Thymus (tissue), 11 donors: ENCODE results near the gene CYYR1. TPM values are rescaled to one million over a fixed set of nuclear protein-coding genes. Genes with fewer than 3 reads are reported as not detected.

Source experiments
- DNase-seq, 9 donors: peaks; one replicate each; pipeline ENCODE4 v3.0.0-alpha.2; 2013; ENCODE audit warnings: low spot score in 9 of 9, low read depth in 6 of 9, missing footprints in 1 of 9
- H3K27ac ChIP-seq, 2 donors: one replicate each; pipeline ENCODE4 v1.5.1; 2013; ENCODE audit warnings: control low read depth in 1 of 2, low read depth in 1 of 2, low read length in 1 of 2, mild to moderate bottlenecking in 1 of 2, moderate library complexity in 1 of 2
- H3K27me3 ChIP-seq, 2 donors: one replicate each; pipeline ENCODE4 v1.5.1; 2013; ENCODE audit warnings: low read length in 1 of 2; ENCODE audit not compliant: control insufficient read depth in 2 of 2, insufficient read depth in 1 of 2
- H3K36me3 ChIP-seq, 2 donors: one replicate each; pipeline ENCODE4 v1.5.1; 2013; ENCODE audit warnings: low read length in 1 of 2, mild to moderate bottlenecking in 1 of 2, moderate library complexity in 1 of 2; ENCODE audit not compliant: control insufficient read depth in 2 of 2, insufficient read depth in 2 of 2
- H3K4me1 ChIP-seq, 2 donors: one replicate each; pipeline ENCODE4 v1.5.1; 2013; ENCODE audit warnings: low read length in 2 of 2; ENCODE audit not compliant: control insufficient read depth in 2 of 2, insufficient read depth in 2 of 2
- H3K4me3 ChIP-seq, 2 donors: one replicate each; pipeline ENCODE4 v1.5.1; 2013; ENCODE audit warnings: low read length in 2 of 2, control low read depth in 1 of 2, mild to moderate bottlenecking in 1 of 2
- H3K9me3 ChIP-seq, 2 donors: one replicate each; pipeline ENCODE4 v1.5.1; 2013; ENCODE audit warnings: low read length in 1 of 2, mild to moderate bottlenecking in 1 of 2; ENCODE audit not compliant: control insufficient read depth in 2 of 2, insufficient read depth in 1 of 2
- WGBS: extraction: QIAGEN DNeasy Blood & Tissue Kit; methylation state at CpG from one replicate; pipeline ENCODE4 v1.1.7; 2013; 5-methylcytosine and 5-hydroxymethylcytosine counted together
- polyA plus RNA-seq: library from polyadenylated mRNA; stranded (reverse); fragments of 200-250 nt; gene quantifications from one replicate; pipeline ENCODE4 v1.2.3, GENCODE V29; 2013
- total RNA-seq: library from RNA; stranded (reverse); fragments of 120-200 nt; gene quantifications from one replicate; pipeline ENCODE4 v1.2.4, GENCODE V29; 2013
- donor health status: healthy.

CYYR1 gene
- total and polyA plus RNA-seq, 2 donors: 3.5 to 19.1 TPM

GRCh38 chr21:26425576-26425975 is 147.5 kb downstream of the CYYR1 start:
- no peak for DNase-seq
- Histone ChIP-seq H3K27me3 (no peaks in the 10 kb centered on the region), H3K27ac (no peak overlapping the region), H3K9me3 (no peaks in the 10 kb centered on the region), H3K4me3 (no peak overlapping the region), H3K36me3 (no peaks in the 10 kb centered on the region), H3K4me1 (no peaks in the 10 kb centered on the region)
- 99% methylated on average over 3 of the region's 3 CpGs for WGBS

GRCh38 chr21:26423511-26423910 is 149.6 kb downstream of the CYYR1 start:
- no peaks in the 10 kb centered on the region for H3K4me1 ChIP-seq
- 89% methylated on average over 6 of the region's 6 CpGs for WGBS
- H3K4me3 ChIP-seq: no peak overlapping the region
- no peaks in the 10 kb centered on the region for H3K36me3 ChIP-seq
- no peak for DNase-seq
- H3K9me3 ChIP-seq: peaks cover 0 to 6% of the 10 kb centered on the region in 2 donors
- no peaks in the 10 kb centered on the region for H3K27me3 ChIP-seq
- H3K27ac ChIP-seq: no peak overlapping the region

DNA sequence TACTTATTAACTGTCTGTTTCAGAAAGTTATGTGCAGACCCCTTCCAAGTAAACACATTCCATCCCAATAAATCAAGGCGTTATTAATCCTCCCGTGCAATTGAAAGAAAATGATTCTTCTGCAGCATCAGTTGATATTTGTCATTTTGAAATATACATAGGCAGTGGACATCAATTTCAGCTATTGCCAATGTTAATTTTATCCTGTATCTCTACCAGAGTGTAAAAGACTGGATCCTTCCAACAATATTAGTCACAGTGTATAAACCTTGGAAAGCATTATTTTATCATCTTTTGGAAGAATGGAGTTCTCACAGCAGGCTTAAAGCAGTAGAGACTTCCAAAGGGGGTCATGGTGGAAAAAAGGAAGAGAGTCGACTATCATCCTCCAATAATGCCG is 150.4 kb downstream of the CYYR1 start:
- H3K9me3 ChIP-seq: peaks cover 0 to 6% of the 10 kb centered on the region in 2 donors
- DNase-seq: no peak
- no peak overlapping the region for H3K27ac ChIP-seq
- H3K36me3 ChIP-seq: no peaks in the 10 kb centered on the region
- no peaks in the 10 kb centered on the region for H3K27me3 ChIP-seq
- 98% methylated on average over 4 of the region's 4 CpGs for WGBS
- H3K4me3 ChIP-seq: no peak overlapping the region
- H3K4me1 ChIP-seq: no peaks in the 10 kb centered on the region

- no peak overlapping the region for H3K27ac ChIP-seq
- no peaks in the 10 kb centered on the region for H3K27me3 ChIP-seq
- no peak overlapping the region for H3K4me3 ChIP-seq
- WGBS: 96% methylated on average over 3 of the region's 3 CpGs
- no peak for DNase-seq
- H3K4me1 ChIP-seq: no peaks in the 10 kb centered on the region
- H3K36me3 ChIP-seq: no peaks in the 10 kb centered on the region
- peaks cover 0 to 6% of the 10 kb centered on the region in 2 donors for H3K9me3 ChIP-seq
These were observed 150.9 kb downstream of the CYYR1 start for GRCh38 chr21:26422138-26422537.

DNA sequence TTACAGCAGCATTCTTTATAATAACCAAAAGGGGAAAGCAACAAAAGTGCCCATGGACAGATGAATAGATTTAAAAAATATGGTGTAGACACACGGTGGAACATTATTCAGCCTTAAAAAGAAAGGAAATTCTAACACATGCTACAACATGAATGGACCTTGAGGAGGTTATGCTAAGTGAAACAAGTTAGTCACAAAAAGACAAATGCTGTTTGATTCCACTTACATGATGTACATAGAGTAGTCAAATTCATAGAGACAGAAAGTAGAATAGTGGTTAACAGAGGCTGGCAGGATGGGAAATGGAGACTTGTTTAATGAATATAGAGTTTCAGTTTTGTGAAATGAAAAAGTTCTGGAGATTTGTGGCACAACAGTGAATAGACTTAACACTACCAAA is 151.4 kb downstream of the CYYR1 start:
- H3K27ac ChIP-seq: no peak overlapping the region
- no peaks in the 10 kb centered on the region for H3K36me3 ChIP-seq
- 92% methylated on average over 1 of the region's 1 CpG for WGBS
- DNase-seq: no peak
- H3K4me3 ChIP-seq: no peak overlapping the region
- peaks cover 0 to 6% of the 10 kb centered on the region in 2 donors for H3K9me3 ChIP-seq
- no peaks in the 10 kb centered on the region for H3K4me1 ChIP-seq
- H3K27me3 ChIP-seq: no peaks in the 10 kb centered on the region
